ENCODE measurements around the gene PCDHGA10.
"Not testable (repeated sequence)": the region's sequence is repeated elsewhere in the genome, so short reads cannot be mapped to it uniquely, and the experiment has no call there.

The PCDHGA10 gene

DNA sequence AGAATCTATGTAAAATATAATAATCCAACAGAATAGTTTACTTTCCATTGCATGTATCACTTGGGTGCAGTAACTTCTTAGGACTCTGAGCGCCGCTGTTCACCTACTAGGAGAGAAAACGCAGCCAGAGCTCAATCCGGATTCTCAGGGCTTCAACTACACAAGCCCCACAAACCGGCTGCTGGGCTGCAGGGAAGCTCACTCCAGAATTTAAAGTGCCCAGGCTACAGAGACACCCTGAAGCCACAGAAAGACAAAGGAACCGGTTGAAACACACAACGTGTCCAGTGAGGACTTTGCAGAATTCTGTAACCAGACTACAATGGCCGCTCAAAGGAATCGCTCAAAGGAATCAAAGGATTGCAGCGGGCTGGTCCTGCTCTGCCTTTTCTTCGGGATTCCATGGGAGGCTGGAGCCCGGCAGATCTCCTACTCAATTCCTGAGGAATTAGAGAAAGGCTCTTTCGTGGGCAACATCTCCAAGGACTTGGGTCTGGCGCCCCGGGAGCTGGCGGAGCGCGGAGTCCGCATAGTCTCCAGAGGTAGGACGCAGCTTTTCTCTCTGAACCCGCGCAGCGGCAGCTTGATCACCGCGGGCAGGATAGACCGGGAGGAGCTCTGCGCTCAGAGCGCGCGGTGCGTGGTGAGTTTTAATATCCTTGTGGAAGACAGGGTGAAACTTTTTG, at the start of gene PCDHGA10:
Gene PCDHGA10 (plus strand): TSS at position 134 of the 686 bp plus-strand sequence. CDS start 189 bp downstream, at position 323.
- in situ Hi-C loops (cut with HindIII; ENCODE audit: low pct_ligation_motif_present, low pct_unique_long_range_greater_than_20kb, low sequenced_read_pairs) = no loop called here
- peak; percentile 17 for DNase-seq

DNA sequence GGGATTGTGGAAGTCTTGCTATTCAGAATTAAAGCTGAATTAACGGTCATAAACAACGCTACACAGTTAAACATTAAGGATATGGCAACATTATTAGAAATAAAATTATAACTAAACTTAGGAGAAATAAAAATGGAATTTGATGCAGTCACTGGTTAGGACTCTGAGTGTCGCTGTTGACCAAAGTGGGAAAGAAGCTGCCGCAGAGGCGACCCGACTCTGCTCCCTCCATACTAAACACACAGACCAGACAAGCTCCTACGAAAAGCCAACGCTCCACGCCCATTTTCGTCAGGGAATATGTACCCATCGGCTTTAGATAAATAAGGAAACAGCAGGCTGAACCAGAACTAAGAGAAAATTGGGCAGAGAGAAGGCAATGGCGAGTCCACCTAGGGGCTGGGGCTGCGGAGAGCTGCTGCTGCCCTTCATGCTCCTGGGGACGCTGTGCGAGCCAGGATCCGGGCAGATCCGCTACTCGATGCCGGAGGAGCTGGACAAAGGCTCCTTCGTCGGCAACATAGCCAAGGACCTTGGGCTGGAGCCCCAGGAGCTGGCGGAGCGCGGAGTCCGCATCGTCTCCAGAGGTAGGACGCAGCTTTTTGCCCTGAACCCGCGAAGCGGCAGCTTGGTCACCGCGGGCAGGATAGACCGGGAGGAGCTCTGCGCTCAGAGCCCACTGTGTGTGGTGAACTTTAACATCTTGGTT, 48.7 kb upstream of the PCDHGA10 start, which contains the start of gene PCDHGA5:
Gene PCDHGA5 (plus strand): TSS at position 211 of the 709 bp plus-strand sequence. CDS start 169 bp downstream, at position 380.
- in situ Hi-C loops (cut with HindIII; ENCODE audit: low pct_ligation_motif_present, low pct_unique_long_range_greater_than_20kb, low sequenced_read_pairs) = no loop called here
- DNase-seq = no peak

DNA sequence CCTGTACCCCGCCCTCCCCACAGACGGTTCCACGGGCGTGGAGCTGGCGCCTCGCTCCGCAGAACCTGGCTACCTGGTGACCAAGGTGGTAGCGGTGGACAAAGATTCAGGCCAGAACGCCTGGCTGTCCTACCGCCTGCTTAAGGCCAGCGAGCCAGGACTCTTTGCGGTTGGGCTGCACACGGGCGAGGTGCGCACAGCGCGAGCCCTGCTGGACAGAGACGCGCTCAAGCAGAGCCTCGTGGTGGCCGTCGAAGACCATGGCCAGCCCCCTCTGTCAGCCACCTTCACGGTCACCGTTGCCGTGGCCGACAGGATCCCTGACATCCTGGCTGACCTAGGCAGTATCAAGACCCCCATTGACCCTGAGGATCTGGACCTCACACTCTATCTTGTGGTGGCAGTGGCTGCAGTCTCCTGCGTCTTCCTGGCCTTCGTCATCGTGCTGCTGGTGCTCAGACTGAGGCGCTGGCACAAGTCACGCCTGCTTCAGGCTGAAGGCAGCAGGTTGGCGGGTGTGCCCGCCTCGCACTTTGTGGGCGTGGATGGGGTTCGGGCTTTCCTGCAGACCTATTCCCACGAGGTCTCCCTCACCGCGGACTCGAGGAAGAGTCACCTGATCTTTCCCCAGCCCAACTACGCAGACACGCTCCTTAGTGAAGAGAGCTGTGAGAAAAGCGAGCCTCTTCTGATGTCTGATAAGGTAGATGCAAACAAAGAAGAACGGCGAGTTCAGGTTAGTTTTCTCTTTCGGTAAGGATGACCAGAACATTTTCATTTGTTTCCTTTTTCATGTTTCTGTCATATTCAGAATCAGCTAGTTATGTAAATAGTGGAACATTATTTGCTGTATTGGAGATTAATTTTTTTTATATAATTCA, 46.5 kb upstream of the PCDHGA10 start:
- in situ Hi-C loops (cut with HindIII; ENCODE audit: low pct_ligation_motif_present, low pct_unique_long_range_greater_than_20kb, low sequenced_read_pairs) = no loop called here
- DNase-seq = no peak

DNA sequence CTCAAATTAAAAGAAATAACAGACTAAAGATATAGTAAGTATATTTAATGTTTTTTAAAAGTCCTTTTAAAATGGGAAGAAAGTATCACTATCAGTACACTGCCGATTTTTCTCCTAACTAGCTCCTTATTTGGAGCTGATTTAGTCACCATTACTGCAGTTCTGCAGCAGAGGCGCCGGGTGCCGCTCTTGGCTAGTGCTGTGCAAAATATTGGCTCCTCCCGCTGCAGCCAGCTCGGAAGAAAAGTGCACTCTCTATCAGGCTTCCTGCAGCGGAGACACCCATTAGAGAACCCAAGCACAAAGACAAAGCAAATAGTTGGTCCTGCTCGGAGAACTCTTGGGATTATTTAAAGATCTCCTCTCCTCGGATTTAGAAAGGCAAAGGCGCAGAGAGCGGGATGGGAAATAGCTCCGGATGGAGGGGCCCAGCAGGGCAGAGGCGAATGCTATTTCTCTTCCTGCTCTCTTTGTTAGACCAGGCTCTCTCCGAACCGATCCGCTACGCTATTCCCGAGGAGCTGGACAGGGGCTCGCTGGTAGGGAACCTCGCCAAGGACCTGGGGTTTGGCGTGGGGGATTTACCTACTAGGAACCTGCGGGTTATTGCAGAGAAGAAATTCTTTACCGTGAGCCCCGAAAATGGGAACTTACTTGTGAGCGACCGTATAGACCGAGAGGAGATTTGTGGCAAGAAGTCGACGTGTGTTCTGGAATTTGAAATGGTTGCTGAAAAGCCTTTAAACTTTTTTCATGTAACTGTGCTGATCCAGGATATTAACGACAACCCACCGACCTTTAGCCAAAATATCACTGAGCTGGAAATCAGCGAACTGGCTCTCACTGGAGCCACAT, 42.6 kb upstream of the PCDHGA10 start, which contains the start of gene PCDHGB3:
Gene PCDHGB3 (plus strand): TSS at position 249 of the 855 bp plus-strand sequence. CDS start 153 bp downstream, at position 402.
- in situ Hi-C loops (cut with HindIII; ENCODE audit: low pct_ligation_motif_present, low pct_unique_long_range_greater_than_20kb, low sequenced_read_pairs) = no loop called here
- peak; percentile 19 for DNase-seq

DNA sequence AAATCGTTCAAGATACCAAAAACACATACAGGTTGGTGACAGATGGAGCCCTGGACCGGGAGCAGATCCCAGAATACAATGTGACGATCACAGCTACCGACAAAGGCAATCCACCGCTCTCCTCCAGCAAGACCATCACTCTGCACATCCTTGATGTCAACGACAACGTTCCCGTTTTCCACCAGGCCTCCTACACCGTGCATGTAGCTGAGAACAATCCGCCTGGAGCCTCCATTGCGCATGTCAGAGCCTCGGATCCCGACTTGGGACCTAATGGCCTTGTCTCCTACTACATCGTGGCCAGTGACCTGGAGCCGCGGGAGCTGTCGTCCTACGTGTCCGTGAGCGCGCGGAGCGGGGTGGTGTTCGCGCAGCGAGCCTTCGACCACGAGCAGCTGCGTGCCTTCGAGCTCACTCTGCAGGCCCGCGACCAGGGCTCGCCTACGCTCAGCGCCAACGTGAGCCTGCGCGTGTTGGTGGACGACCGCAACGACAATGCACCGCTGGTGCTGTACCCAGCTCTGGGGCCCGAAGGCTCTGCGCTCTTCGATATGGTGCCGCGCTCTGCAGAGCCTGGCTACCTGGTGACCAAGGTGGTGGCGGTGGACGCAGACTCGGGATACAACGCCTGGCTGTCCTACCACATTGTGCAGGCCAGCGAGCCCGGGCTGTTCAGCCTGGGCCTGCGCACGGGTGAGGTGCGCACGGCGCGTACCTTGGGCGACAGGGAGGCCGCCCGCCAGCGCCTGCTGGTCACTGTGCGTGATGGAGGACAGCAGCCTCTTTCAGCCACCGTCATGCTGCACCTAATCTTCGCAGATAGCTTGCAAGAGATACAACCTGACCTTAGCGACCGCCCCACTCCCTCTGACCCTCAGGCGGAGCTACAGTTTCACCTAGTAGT, 41.0 kb upstream of the PCDHGA10 start:
- DNase-seq = no peak
- in situ Hi-C loops (cut with HindIII; ENCODE audit: low pct_ligation_motif_present, low pct_unique_long_range_greater_than_20kb, low sequenced_read_pairs) = no loop called here

DNA sequence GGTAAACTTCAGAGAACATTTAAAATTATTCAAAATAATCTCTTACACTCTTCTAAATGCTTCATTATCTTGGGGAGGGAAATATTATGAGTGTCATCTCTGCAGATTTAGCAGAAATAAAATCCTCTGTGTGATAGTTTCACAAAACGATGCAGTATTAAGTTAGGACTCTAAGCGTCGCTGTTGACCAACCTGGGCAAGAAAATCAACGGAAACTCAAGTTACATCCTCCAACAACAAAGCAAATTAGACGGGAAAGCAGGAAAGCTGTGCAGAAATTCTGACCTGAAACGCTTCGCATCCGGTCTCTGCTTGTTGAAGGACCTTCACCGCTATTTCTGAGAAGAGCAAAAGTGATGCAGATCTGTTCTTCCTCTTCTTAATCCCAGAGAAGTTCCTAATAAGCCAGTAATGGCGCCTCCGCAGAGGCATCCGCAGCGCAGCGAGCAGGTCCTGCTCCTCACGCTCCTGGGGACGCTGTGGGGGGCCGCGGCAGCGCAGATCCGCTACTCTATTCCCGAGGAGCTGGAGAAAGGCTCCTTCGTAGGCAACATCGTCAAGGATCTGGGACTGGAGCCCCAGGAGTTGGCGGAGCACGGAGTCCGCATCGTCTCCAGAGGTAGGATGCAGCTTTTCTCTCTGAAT, 39.0 kb upstream of the PCDHGA10 start, which contains the start of gene PCDHGA6:
Gene PCDHGA6 (plus strand): TSS at position 219 of the 645 bp plus-strand sequence. CDS start 193 bp downstream, at position 412.
- peak; percentile 40 for DNase-seq
- in situ Hi-C loops (cut with HindIII; ENCODE audit: low pct_ligation_motif_present, low pct_unique_long_range_greater_than_20kb, low sequenced_read_pairs) = no loop called here

DNA sequence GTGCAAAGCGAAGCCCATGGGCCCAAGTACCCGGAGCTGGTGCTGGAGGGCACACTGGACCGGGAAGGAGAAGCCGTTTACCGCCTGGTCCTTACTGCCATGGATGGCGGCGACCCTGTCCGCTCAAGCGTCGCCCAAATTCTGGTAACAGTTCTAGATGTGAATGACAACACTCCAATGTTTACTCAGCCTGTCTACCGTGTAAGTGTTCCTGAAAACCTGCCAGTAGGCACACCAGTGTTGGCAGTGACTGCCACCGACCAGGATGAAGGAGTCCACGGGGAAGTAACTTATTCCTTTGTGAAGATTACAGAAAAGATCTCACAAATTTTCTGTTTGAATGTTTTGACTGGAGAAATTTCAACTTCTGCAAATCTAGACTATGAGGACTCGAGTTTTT, 38.2 kb upstream of the PCDHGA10 start:
- in situ Hi-C loops (cut with HindIII; ENCODE audit: low pct_ligation_motif_present, low pct_unique_long_range_greater_than_20kb, low sequenced_read_pairs) = no loop called here

DNA sequence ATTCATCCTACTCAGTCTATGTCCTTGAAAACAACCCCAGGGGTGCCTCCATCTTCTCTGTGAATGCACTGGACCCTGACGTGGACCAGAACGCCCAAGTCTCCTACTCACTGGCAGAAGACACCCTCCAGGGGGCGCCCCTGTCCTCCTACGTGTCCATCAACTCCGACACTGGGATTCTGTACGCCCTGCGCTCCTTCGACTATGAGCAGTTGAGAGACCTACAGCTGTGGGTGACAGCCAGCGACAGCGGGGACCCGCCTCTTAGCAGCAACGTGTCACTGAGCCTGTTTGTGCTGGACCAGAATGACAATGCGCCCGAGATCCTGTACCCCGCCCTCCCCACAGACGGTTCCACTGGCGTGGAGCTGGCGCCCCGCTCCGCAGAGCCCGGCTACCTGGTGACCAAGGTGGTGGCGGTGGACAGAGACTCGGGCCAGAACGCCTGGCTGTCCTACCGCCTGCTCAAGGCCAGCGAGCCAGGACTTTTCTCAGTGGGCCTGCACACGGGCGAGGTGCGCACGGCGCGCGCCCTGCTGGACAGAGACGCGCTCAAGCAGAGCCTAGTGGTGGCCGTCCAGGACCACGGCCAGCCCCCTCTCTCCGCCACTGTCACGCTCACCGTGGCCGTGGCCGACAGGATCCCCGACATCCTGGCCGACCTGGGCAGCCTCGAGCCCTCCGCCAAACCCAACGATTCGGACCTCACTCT, 37.2 kb upstream of the PCDHGA10 start:
- DNase-seq; in situ Hi-C loops (cut with HindIII; ENCODE audit: low pct_ligation_motif_present, low pct_unique_long_range_greater_than_20kb, low sequenced_read_pairs): not testable (repeated sequence)

More for the DNA sequence above, 38.2 kb upstream of the PCDHGA10 start:
- DNase-seq = no peak

DNA sequence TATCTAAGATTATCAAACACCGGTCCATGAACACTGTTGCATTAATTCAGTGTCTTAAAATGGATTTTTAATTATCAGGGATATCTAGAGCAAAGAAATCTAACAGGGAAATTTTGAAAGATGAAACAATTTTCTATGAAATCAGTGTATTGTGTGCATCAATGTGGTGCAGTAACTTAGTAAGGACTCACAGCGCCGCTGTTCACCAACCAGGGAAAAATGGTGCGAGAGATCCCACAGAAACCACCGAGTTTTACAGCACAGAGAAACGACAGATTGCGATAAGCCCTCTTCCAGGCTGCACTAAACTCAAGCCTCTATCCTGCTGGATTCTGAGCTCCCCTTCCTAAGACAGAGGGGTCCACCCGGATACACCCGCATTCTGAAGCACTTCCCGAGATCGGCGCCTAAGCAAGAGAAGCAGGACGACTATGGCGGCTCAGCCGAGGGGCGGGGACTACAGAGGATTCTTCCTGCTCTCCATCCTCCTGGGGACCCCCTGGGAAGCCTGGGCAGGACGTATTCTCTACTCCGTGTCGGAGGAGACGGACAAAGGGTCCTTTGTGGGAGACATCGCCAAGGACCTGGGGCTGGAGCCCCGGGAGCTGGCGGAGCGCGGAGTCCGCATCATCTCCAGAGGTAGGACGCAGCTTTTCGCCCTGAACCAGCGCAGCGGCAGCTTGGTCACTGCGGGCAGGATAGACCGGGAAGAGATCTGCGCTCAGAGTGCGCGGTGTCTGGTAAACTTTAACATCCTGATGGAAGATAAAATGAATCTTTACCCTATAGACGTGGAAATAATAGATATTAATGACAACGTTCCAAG, 30.1 kb upstream of the PCDHGA10 start, which contains the start of gene PCDHGA7:
Gene PCDHGA7 (plus strand): TSS at position 274 of the 826 bp plus-strand sequence. CDS start 158 bp downstream, at position 432.
- in situ Hi-C loops (cut with HindIII; ENCODE audit: low pct_ligation_motif_present, low pct_unique_long_range_greater_than_20kb, low sequenced_read_pairs) = no loop called here
- DNase-seq = peak; percentile 60

DNA sequence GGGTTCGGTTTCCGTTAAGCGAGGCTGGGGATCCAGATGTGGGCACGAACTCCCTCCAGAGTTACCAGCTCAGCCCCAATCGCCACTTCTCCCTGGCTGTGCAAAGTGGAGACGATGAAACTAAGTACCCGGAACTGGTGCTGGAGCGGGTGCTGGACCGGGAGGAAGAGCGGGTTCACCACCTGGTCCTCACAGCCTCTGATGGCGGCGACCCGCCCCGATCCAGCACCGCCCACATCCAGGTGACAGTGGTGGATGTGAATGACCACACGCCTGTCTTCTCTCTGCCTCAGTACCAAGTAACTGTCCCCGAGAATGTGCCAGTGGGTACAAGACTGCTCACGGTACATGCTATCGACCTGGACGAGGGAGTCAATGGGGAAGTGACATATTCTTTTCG, 29.4 kb upstream of the PCDHGA10 start:
- DNase-seq = no peak
- in situ Hi-C loops (cut with HindIII; ENCODE audit: low pct_ligation_motif_present, low pct_unique_long_range_greater_than_20kb, low sequenced_read_pairs) = no loop called here

DNA sequence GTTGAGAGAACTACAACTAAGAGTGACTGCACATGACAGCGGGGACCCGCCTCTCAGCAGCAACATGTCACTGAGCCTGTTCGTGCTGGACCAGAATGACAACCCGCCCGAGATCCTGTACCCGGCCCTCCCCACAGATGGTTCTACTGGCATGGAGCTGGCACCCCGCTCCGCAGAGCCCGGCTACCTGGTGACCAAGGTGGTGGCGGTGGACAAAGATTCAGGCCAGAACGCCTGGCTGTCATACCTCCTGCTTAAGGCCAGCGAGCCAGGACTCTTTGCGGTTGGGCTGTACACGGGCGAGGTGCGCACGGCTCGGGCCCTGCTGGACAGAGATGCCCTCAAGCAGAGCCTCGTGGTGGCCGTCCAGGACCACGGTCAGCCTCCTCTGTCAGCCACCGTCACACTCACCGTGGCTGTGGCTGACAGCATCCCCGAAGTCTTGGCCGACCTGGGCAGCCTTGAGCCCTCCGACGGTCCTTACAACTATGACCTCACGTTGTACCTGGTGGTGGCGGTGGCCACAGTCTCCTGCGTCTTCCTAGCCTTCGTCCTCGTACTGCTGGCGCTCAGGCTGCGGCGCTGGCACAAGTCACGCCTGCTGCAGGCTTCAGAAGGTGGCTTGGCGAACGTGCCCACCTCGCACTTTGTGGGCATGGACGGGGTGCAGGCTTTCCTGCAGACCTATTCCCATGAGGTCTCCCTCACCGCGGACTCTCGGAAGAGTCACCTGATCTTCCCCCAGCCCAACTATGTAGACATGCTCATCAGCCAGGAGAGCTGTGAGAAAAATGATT, 28.1 kb upstream of the PCDHGA10 start:
- in situ Hi-C loops (cut with HindIII; ENCODE audit: low pct_ligation_motif_present, low pct_unique_long_range_greater_than_20kb, low sequenced_read_pairs) = no loop called here
- DNase-seq = no peak

DNA sequence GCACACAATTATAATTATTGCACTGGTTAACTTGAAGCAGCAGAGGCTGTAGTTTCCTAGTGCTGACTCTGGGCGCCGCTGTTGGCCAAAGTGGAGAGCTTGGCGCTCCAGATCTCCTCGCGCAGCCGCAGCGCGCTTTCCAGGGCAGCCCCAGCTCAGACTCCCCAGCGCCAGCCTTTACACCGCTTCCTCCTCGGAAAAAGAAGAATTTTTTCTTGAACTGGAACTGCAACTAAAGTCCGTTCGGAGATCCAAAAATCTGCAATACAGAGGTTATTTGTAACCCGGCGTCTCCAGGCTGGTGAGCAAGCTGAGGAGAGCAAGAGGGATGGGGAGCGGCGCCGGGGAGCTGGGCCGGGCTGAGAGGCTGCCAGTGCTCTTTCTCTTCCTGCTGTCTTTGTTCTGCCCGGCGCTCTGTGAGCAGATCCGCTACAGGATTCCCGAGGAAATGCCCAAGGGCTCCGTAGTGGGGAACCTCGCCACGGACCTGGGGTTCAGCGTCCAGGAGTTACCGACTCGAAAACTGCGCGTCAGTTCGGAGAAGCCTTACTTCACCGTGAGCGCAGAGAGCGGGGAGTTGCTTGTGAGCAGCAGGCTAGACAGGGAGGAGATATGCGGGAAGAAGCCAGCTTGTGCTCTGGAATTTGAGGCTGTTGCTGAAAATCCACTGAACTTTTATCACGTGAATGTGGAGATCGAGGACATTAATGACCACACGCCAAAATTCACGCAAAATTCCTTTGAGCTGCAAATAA, 25.1 kb upstream of the PCDHGA10 start, which contains the start of gene PCDHGB4:
Gene PCDHGB4 (plus strand): TSS at position 142 of the 755 bp plus-strand sequence. CDS start 187 bp downstream, at position 329.
- in situ Hi-C loops (cut with HindIII; ENCODE audit: low pct_ligation_motif_present, low pct_unique_long_range_greater_than_20kb, low sequenced_read_pairs); DNase-seq: not testable (repeated sequence)

DNA sequence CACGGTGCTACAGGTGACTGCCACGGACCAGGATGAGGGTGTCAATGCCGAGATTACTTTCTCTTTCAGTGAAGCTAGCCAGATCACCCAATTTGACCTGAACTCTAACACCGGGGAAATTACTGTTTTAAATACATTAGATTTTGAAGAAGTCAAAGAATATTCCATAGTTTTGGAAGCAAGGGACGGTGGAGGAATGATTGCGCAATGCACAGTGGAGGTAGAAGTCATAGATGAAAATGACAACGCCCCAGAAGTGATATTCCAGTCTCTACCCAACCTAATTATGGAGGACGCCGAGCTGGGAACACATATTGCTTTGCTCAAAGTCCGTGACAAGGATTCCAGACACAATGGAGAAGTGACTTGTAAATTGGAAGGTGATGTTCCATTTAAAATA, 24.1 kb upstream of the PCDHGA10 start:
- no peak for DNase-seq
- in situ Hi-C loops (cut with HindIII; ENCODE audit: low pct_ligation_motif_present, low pct_unique_long_range_greater_than_20kb, low sequenced_read_pairs) = no loop called here
